H1 (cell line): ENCODE data around the gene TLE2. TPM values are rescaled to one million over a fixed set of nuclear protein-coding genes. Genes with fewer than 3 reads are reported as not detected.

ENCODE experiments used
- KDM5A ChIP-seq: fragments of 200-600 bp; IDR thresholded peaks from 2 replicates; pipeline ENCODE4 v1.7.1; 2012; ENCODE audit warnings: mild to moderate bottlenecking, low read length, inconsistent platforms, mixed read lengths
- SUZ12 ChIP-seq: fragments of 200-600 bp; sonication (generic); IDR thresholded peaks from 2 replicates; pipeline ENCODE4 v1.6.1; 2012; ENCODE audit warnings: mild to moderate bottlenecking, inconsistent platforms, low read length, moderate library complexity, mixed read lengths
- TAF1 ChIP-seq: IDR thresholded peaks from 2 replicates; pipeline ENCODE4 v1.6.1; 2011; ENCODE audit warnings: mild to moderate bottlenecking, low read depth, low read length
- polyA plus RNA-seq, 7 experiments: library from polyadenylated mRNA; depleted of rRNA in 3 of 7; stranded (reverse) in 5 of 7; unstranded in 2 of 7; fragments of >200 nt in 5 of 7; fragments of 200-250 nt in 2 of 7; gene quantifications; 1 replicate in 5 of 7; 2 replicates in 1 of 7; 4 replicates in 1 of 7; pipeline versions ENCODE4 v1.2.1 to v1.2.3, GENCODE V29; 2011 to 2013; ENCODE audit warnings: missing spikeins in 2 of 7, mixed read lengths in 2 of 7
- total RNA-seq: library from RNA; stranded (reverse); fragmentation: NEBNext Ultra II Directional; extraction: Animal tissue kit (Norgen Biotek cat#: 25700); gene quantifications from 2 replicates; pipeline ENCODE4 v1.2.1, GENCODE V29; 2021

Gene TLE2
- total and polyA plus RNA-seq, 2 of the 8 experiments (the other 6 are each of a cell fraction or from before 2014, with no cell fraction given) = 8.0 to 11.5 TPM

DNA sequence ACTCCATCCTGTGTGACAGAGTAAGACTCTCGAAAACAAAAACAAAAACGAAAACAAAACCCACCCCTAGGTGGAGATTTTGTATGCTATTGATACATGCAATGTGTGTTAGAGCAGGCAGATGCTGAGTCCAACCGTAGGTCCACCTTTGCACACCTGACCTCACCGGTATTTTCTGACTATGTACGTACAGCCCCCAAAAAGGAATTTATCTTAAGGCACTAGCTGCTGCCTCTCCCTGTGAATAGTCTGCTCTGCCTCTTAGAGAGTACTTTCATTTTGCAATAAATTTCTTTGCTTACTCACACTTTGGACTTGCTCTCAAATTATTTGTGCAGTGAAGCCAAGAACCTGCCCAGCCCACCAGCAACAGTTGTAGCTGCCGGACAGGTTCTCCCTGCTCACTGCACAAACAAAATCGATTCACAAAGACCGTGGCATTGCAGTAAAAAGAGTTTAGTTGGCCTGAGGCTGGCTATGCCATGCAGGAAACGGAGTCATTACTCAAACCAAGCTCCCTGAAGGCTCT lies 76.1 kb downstream of the TLE2 start (continued):
- TF ChIP-seq KDM5A (no peak), SUZ12 (no peak), TAF1 (no peak)
- TF ChIP-seq, all 59 proteins: peak for 0
